HG03064 (cell line): ENCODE data around the gene ZNF76.
A peak's percentile ranks its signal among the peaks of the same experiment; 100 is the strongest.

ENCODE experiments used
- ATAC-seq: cut with Tn5 transposase; IDR thresholded peaks from one replicate; pipeline ENCODE4 v1.9.1; 2021; ENCODE audit warnings: low read depth; ENCODE audit not compliant: unreplicated experiment

ZNF76 gene

GRCh38 chr6:35234901-35235300 is 24.6 kb upstream of the ZNF76 start:
- ATAC-seq, result no peak

DNA sequence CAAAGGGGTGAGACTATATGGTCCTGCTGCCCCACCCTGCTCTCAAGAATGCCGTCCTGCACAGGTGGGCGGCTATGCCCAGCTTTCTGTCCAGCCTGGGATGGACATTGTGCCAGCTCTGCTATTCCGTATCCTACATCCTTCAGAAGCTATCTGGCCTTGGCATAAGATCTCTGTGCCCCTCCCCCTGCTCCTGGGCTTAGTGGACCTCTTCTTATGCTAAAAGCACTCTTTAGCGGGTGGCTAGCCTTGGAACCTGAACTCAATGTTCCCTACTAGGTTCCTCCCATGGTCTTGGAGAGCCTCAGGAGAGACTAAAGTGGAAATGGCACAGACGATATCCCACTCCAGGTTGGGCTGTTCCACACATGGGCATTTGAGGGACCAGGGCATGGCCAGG is 23.3 kb upstream of the ZNF76 start:
- no peak for ATAC-seq

GRCh38 chr6:35237476-35237875 is 22.1 kb upstream of the ZNF76 start:
- no peak for ATAC-seq

DNA sequence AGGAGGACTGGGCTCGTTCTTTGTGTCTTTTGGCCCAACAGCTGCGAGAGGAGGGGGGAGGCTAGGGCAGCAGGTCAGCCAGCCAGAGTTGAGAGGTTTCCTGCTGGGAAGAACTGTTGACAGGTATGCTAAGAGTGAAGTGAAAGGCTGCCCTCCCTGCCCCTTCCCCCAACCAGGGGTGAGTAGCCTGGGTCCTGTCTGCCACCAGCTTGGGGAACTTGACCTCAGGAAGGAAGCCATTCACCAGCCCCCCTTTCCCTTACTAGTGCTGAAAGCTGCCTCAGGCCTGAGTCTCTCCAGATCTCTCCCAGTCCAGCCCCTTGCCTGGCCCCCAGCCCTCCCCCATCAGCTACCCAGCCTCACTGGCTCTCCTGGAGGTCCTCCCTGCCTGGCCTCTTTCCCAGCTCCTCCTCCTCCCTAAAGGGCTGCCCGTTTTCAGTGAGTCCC is 20.7 kb upstream of the ZNF76 start:
- ATAC-seq, result no peak

DNA sequence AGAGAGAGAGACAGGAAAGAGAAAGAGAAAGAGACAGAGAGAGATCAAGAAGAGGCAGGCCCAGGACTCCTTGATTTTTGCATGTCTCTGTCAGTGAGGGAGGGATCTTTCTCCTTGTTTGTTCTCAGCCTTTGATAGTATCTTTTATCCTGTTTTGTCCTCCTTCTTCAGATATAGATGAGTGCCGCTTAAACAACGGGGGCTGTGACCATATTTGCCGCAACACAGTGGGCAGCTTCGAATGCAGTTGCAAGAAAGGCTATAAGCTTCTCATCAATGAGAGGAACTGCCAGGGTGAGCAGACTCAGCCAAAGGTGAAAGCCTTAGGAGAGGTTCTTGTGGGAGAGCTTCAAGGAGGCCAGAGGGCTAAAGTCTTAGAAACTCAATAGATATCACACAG is 20.0 kb upstream of the ZNF76 start:
- no peak for ATAC-seq

DNA sequence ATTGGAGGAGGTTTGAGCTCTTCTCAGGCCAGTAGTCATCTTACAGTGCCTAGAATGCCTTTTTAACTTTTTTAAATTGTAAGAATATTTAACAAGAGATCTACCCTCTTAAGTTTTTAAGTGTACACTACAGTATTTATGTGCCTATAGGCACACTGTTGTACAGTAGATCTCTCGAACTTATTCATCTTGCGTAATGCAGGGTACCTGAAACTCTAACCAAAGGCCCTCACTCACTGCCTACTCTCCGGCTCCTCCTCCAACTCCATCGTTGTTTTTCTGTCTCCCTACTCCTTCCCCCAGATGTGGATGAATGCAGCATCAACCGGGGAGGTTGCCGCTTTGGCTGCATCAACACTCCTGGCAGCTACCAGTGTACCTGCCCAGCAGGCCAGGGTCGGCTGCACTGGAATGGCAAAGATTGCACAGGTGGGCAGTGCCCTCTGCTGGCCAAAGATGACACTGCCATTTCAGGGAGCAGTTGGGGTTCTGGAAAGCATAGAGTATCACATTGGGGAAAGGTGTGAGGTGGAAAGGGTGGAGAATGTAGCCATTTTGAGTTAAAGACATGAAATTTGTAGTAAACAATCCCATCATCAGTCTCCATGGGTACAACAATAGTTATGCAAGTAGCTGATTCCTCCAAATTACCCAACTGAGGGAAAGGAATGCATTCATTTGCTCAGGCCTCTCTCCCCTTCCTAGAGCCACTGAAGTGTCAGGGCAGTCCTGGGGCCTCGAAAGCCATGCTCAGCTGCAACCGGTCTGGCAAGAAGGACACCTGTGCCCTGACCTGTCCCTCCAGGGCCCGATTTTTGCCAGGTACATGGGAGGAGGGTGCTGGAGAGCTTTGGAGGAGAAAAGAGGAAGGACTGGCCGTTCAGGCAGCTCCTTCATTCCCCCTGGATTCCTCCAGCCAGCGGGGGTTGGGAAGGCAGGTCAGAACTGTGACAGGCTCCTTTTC is 18.4 kb upstream of the ZNF76 start:
- ATAC-seq, result no peak

GRCh38 chr6:35242486-35242885 is 17.0 kb upstream of the ZNF76 start:
- no peak for ATAC-seq

- ATAC-seq, result no peak
Measured at GRCh38 chr6:35242906-35243305, 16.6 kb upstream of the ZNF76 start.

GRCh38 chr6:35243386-35243958 is 16.1 kb upstream of the ZNF76 start:
- no peak for ATAC-seq

DNA sequence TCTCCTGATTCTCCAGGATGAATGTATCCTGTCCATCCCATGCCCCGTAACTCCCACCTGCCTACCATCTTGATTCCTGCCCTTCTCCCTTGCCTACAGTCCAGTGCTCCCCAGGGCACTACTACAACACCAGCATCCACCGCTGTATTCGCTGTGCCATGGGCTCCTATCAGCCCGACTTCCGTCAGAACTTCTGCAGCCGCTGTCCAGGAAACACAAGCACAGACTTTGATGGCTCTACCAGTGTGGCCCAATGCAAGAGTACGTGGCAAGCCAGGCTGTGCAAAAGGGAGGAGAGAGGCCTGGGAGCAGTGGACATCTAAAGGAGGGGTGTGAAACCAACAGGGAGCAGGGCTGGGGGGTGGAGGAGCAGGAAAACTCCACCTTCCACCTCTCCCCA is 15.0 kb upstream of the ZNF76 start:
- ATAC-seq, result no peak

DNA sequence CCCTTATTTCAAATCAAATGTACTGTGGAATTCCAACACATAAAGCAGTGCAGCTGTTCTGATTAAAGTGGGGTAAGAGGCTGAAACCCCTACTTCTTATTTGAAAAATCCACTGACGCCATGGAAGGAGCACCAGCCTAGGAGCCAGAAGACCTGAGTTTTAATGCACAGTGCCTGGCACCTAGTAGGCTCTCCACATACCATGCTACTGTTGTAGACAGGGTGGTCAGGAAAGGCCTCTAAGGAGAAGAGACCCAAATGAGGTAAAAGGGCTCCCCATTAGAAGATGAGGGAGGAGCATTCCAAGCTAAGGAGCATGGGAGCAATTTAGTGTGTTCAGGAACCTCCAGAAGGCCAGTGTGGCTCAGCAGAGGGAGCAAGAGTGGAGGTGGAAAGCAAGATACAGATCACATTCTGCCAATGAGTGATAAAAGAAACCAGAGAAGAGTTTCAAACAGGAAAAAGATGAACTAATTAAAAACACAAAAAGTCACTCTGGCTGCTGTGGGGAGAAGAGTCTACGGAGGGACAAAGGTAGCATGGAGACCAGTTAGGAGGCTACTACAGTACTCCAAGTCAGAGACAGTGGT is 11.8 kb upstream of the ZNF76 start:
- ATAC-seq, result no peak

GRCh38 chr6:35248300-35248699 is 11.2 kb upstream of the ZNF76 start:
- no peak for ATAC-seq

DNA sequence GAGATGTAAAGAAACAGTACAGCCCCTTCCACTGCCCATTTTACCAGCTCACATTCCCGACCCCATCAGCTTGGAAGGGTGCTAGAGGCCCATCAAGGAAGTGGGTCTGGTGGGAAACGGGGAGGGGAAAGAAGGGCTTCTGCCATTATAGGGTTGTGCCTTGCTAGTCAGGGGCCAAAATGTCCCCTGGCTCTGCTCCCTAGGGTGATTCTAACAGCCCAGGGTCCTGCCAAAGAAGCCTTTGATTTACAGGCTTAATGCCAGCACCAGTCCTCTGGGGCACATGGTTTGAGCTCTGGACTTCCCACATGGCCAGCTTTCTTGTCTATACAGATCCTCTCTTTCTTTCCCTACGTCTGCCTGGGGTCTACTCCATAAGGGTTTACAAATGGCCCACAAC is 10.6 kb upstream of the ZNF76 start:
- no peak for ATAC-seq

- no peak for ATAC-seq
Measured at GRCh38 chr6:35251949-35252348, 7.6 kb upstream of the ZNF76 start.

DNA sequence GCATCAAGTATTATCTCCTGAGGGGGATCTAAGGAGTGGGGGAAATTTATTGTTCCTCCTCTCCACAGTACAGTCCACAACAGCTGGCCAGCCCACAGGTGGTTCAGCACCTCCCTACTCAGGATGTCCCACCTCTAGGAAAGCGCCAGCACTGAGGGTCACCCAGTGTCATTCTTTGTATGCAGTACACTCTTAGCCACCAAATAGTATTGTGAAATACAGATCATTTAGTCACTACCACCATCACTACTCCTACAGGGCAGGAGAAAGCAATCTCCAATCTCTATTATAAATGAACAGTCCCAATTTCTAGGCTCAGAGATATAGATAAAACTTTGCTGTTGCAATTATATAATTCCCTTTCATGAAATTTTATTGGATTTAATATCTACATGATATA is 6.3 kb upstream of the ZNF76 start:
- no peak for ATAC-seq

GRCh38 chr6:35258336-35258735 is 1.2 kb upstream of the ZNF76 start:
- ATAC-seq, result no peak

- peak; percentile 12 for ATAC-seq
Measured at GRCh38 chr6:35258858-35259193, 709 bp upstream of the ZNF76 start.

DNA sequence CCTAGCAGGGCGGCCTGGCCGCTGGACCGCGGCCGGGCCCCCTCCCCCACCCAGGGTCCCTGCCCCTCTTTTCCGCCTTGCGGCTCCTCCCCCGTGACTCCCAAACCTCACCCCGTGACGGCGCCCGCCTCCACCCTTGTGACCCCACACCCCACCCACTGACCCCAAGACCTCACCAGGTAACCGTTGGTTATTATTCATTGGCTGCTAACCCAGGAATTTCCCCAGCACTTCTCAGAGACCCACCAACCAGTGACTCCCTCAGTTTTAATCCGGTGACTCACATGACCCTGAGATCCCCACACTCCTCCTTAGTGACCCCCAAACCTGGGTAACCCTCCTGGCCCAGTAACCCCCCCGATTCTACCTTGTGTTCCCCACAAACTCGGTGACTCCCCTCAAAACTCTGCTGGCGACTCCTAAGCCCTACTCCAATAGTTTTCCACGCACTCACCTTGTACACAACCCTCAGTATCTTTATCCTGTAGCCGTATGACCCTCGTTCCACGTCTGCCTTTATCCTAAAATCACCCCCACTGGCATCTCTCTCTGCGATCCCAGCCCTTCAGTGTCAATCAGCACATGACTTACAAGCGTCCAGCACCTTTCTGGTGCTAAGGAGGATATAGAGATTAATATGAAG is 534 bp downstream of the ZNF76 start:
- peak; percentile 25 for ATAC-seq

GRCh38 chr6:35260591-35261570 is 1.3 kb downstream of the ZNF76 start:
- no peak for ATAC-seq

GRCh38 chr6:35262596-35262995 is 3.1 kb downstream of the ZNF76 start:
- ATAC-seq, result no peak
